NOMO-1 treated with dmso at 0.1 percent for 144 hours (cell line): ENCODE measurements around the gene CCDC197.

Source experiments
- DNase-seq: peaks from one replicate; lab custom pipeline; 2025; ENCODE audit not compliant: unreplicated experiment; lab: John Stamatoyannopoulos, UW

CCDC197 gene

DNA sequence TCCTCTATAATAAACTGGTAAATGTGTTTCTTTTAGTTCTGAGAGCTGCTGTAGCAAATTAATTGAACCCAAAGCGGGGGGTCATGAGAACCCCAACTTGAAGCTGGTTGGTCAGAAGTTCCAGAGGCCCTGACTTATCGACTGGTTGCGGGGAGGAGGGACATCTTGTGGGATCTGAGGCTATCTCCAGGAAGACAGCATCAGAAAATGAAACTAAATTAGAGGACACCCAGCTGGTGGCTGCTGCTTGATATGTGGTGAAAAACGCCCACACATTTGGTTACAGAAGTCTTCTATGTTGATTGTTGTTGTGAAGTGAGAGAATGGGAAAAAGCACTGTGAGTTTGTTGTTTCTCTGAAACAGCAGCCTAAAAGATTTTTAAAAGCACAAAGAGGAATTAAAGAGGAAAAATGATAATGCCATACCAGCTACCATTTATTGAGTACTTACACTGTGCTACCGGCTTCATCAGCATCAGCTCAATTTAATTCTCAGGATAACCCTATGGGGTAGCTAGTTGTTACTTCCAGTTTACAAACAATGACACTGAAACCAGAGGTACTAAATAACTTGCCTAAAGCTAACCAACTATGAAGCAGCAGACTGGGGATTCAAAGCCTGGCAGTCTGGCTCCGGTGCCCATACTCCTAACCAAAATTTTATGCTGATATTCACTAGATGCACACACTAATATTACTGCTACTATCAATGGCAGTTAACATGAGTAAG lies 59.6 kb downstream of the CCDC197 start:
- no peak for DNase-seq

DNA sequence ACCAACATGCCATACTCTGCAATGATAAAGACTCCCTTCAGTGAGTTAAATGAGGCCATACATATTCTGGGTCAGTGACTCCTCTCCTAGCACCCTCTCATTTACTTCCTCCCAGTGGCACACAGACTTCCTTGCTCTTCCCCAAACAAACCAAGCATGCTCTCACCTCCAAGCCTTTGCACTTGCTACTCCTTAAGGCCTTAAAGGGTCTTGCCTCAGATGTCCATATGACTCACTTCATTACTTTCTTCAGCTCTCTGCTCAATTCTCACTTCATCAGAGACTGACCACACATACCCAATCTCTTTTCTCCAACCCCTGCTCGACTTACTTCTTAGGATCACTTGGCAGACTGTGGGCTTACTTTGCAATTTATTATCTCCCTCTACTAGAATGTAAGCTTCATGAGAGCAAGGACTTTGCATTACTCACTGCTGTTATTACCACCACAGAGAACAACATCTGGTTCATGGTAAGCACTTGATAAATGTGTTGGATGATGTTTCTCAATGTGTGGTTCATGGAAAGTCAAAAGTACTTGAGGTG lies 61.1 kb downstream of the CCDC197 start:
- DNase-seq: no peak
